HUES6 (cell line): ENCODE measurements around the gene SULT4A1.

Source experiments
- H3K27ac ChIP-seq: 2 replicates; pipeline ENCODE4 v1.7.0; 2013; ENCODE audit warnings: low read depth, mild to moderate bottlenecking, low read length, inconsistent platforms
- H3K27me3 ChIP-seq: 2 replicates; pipeline ENCODE4 v1.6.1; 2013; ENCODE audit warnings: low read length; ENCODE audit not compliant: control insufficient read depth, insufficient read depth
- H3K36me3 ChIP-seq: 2 replicates; pipeline ENCODE4 v1.6.1; 2013; ENCODE audit warnings: low read length; ENCODE audit not compliant: control insufficient read depth, insufficient read depth
- H3K4me1 ChIP-seq: 2 replicates; pipeline ENCODE4 v1.6.1; 2013; ENCODE audit warnings: low read length; ENCODE audit not compliant: control insufficient read depth, insufficient read depth
- H3K4me3 ChIP-seq: 2 replicates; pipeline ENCODE4 v1.5.1; 2013; ENCODE audit warnings: low read depth, low read length
- H3K9ac ChIP-seq: one replicate; pipeline ENCODE4 v1.6.1; 2013; ENCODE audit warnings: mild to moderate bottlenecking, low read length
- H3K9me3 ChIP-seq: 2 replicates; pipeline ENCODE4 v1.6.1; 2013; ENCODE audit warnings: low read depth, low read length; ENCODE audit not compliant: control insufficient read depth, insufficient read depth

SULT4A1 gene

DNA sequence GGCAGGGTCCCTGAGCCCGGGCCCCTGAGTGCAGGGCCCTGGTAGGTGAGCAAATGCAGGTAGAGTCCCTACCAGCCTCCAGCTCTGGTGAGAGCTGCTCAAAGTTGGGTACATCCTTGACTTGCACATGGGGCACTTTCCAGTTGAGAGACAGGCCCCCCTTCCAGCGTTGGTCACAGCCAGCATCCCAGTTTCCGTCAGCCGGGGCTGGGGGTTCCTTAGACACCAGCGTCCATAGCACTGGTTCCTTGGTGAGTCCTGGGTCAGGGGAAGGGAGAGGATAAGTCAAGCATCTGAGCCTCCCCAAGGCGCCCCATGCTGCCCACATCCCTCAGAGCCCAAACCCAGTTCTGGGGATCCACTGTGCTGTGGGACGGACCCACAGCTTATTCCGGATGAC, 23.9 kb upstream of the SULT4A1 start:
- Histone ChIP-seq H3K4me1 (peaks cover 3% of the 10 kb centered on the region; the same call in 1 of the 2 replicates), H3K9me3 (no peaks in the 10 kb centered on the region), H3K36me3 (no peaks in the 10 kb centered on the region), H3K27ac (no peak overlapping the region), H3K9ac (no peak overlapping the region), H3K4me3 (no peak overlapping the region), H3K27me3 (peaks cover 22% of the 10 kb centered on the region)

DNA sequence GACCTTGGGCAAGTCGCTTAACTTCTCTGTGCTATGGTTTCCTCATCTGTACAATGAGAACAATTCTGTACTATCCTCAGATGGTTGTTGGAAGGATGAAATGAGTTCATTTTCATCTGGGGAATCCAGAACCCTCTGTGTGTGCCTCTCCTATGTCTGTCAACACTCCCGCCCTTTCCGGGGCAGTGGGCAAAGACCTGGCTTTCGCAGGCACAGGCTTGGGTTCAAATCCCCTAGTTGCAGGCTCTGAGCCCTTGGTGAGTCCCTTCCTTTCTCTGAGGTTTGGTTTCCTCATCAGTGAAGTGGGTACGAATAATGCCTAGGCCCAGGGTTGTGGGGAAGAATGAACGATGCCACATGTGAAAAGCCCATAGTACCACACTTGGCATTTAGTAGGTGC, 23.5 kb upstream of the SULT4A1 start:
- Histone ChIP-seq H3K9me3 (no peaks in the 10 kb centered on the region), H3K27me3 (peaks cover 17% of the 10 kb centered on the region), H3K9ac (no peak overlapping the region), H3K27ac (no peak overlapping the region), H3K36me3 (no peaks in the 10 kb centered on the region), H3K4me3 (no peak overlapping the region), H3K4me1 (peaks cover 3% of the 10 kb centered on the region; the same call in 1 of the 2 replicates)

- H3K27me3 ChIP-seq = peaks cover 12% of the 10 kb centered on the region
- no peak overlapping the region for H3K4me3 ChIP-seq
- H3K9me3 ChIP-seq = no peaks in the 10 kb centered on the region
- H3K4me1 ChIP-seq = peaks cover 3% of the 10 kb centered on the region; the same call in 1 of the 2 replicates
- no peak overlapping the region for H3K27ac ChIP-seq
- H3K36me3 ChIP-seq = no peaks in the 10 kb centered on the region
- H3K9ac ChIP-seq = no peak overlapping the region
Measured at GRCh38 chr22:43885319-43885671, 23.0 kb upstream of the SULT4A1 start.

- Histone ChIP-seq H3K4me3 (no peak overlapping the region), H3K9ac (no peak overlapping the region)
Measured at GRCh38 chr22:43884600-43885318, 22.4 kb upstream of the SULT4A1 start.

GRCh38 chr22:43883719-43884415, 21.6 kb upstream of the SULT4A1 start:
- no peak overlapping the region for H3K9ac ChIP-seq
- H3K4me1 ChIP-seq = peaks cover 3% of the 10 kb centered on the region; the same call in 1 of the 2 replicates
- H3K27me3 ChIP-seq = peaks cover 2% of the 10 kb centered on the region; the same call in 1 of the 2 replicates
- no peak overlapping the region for H3K27ac ChIP-seq
- no peaks in the 10 kb centered on the region for H3K36me3 ChIP-seq
- H3K9me3 ChIP-seq = no peaks in the 10 kb centered on the region
- no peak overlapping the region for H3K4me3 ChIP-seq

More at GRCh38 chr22:43884600-43885318, 22.4 kb upstream of the SULT4A1 start:
- no peaks in the 10 kb centered on the region for H3K36me3 ChIP-seq
- peaks cover 7% of the 10 kb centered on the region; the same call in 1 of the 2 replicates for H3K27me3 ChIP-seq
- no peaks in the 10 kb centered on the region for H3K9me3 ChIP-seq
- peaks cover 3% of the 10 kb centered on the region; the same call in 1 of the 2 replicates for H3K4me1 ChIP-seq
- H3K27ac ChIP-seq = no peak overlapping the region

GRCh38 chr22:43883012-43883661, 20.8 kb upstream of the SULT4A1 start:
- Histone ChIP-seq H3K27me3 (peaks cover 2% of the 10 kb centered on the region; the same call in 1 of the 2 replicates), H3K27ac (no peak overlapping the region), H3K4me1 (peaks cover 3% of the 10 kb centered on the region; the same call in 1 of the 2 replicates), H3K36me3 (no peaks in the 10 kb centered on the region), H3K9me3 (no peaks in the 10 kb centered on the region), H3K4me3 (no peak overlapping the region), H3K9ac (no peak overlapping the region)

DNA sequence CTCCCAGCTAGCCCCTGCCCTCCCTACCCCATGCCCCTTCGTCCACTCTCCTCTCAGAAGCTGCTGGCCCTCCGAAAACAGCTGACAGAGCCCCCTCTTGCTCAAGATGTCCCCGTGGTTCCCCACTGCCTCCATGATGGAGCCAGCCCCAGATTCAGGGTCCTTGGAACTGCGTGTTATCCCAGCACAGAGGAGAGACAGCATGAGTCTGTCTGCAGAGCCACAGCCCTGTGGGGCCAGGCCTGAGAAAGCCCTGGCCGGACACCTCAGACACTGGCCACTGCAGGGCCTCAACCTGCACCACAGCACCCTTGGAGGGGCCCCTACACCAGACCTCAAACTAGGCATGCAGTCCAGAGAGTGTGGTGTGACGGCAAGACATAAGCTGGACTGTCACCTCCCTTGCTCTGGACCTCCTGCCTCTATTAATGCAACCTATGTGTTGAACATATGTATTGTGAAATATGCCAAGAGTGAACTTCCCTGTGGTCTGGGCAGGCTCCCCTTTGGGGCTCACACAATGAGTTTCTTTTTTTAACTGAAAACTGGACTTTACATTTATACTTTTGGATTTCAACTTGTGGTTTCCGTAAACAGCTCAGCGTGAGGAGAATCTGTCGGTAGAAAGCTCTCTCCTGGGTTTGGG, 19.9 kb upstream of the SULT4A1 start:
- H3K9ac ChIP-seq = no peak overlapping the region
- H3K4me1 ChIP-seq = peaks cover 3% of the 10 kb centered on the region; the same call in 1 of the 2 replicates
- H3K4me3 ChIP-seq = no peak overlapping the region
- no peak overlapping the region for H3K27ac ChIP-seq
- no peaks in the 10 kb centered on the region for H3K36me3 ChIP-seq
- no peaks in the 10 kb centered on the region for H3K9me3 ChIP-seq
- no peaks in the 10 kb centered on the region for H3K27me3 ChIP-seq

DNA sequence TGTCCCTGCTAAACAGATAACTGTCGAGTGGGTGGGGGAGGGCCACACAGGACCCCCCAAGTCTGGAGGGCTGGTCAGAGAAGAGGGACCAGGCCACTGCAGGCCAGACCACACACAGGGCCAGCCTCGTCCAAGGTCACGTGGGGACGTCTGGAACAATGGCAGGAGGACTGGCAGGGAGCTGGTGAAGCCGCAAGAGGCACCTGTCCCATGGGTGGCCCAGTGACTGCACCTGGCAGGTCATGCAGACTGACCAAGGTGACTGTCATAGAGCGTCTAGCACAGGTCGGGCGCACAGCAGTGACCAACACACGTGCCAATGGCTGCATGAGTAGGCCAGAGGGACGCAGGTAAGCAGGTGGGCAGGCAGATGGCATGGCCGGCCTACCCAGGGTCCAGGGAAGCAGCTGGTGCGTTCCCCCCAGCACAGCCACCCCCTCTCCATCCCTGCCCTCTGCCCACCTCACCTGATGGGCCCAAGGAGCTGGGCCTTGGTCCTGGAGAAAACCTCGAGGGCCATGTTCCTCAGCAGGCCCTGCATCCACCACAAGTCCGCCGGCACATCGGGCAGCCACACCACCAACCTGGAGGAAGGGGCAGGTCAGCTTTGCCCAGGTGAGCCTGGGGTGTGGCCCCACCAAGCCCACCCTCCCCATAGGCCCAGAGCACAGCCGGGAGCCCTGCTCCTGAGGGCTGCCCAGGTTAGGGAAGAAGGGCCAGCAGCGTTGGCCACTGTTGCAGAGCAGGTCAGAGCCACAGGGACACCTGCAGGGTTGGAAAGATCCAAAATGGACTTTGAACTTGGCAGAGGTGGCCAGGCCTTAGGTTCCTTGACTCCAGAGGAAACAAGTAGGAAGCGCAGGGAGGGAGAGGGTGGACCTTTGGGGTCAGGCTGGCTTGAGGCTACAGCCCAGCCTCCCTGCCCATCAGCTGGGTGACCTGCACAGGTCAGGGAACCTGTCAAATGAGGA, 19.1 kb upstream of the SULT4A1 start:
- no peak overlapping the region for H3K4me3 ChIP-seq
- peaks cover 3% of the 10 kb centered on the region; the same call in 1 of the 2 replicates for H3K4me1 ChIP-seq
- no peaks in the 10 kb centered on the region for H3K9me3 ChIP-seq
- H3K27ac ChIP-seq = no peak overlapping the region
- H3K9ac ChIP-seq = no peak overlapping the region
- no peaks in the 10 kb centered on the region for H3K36me3 ChIP-seq
- H3K27me3 ChIP-seq = no peaks in the 10 kb centered on the region

GRCh38 chr22:43880541-43880991, 18.3 kb upstream of the SULT4A1 start:
- Histone ChIP-seq H3K27ac (no peak overlapping the region), H3K9ac (no peak overlapping the region), H3K27me3 (no peaks in the 10 kb centered on the region), H3K9me3 (no peaks in the 10 kb centered on the region), H3K36me3 (no peaks in the 10 kb centered on the region), H3K4me3 (no peak overlapping the region), H3K4me1 (peaks cover 3% of the 10 kb centered on the region; the same call in 1 of the 2 replicates)
